Cardiac septum (tissue), 1 donor: ENCODE data around the gene NTPCR. TPM values are rescaled to one million over a fixed set of nuclear protein-coding genes. Genes with fewer than 3 reads are reported as not detected.

Experiments used
- DNase-seq: peaks from one replicate; pipeline ENCODE4 v3.0.0-alpha.2; 2020; ENCODE audit warnings: low spot score
- intact Hi-C: fragments of 100-400 bp; cut with DNase I; formaldehyde crosslinking; loops from one replicate; pipeline ENCODE4 v1.14.0; 2022
- total RNA-seq: library from RNA; stranded (reverse); fragmentation: NEBNext Ultra II Directional; extraction: Animal tissue kit (Norgen Biotek cat#: 25700); gene quantifications from one replicate; pipeline ENCODE4 v1.2.1, GENCODE V29; 2021
- donor health status: DM: no; HTN: no; CAD: no.

NTPCR gene
- total RNA-seq, 1 donor from 2014 or later, result 47.1 TPM

GRCh38 chr1:233031521-233031920 lies 81.1 kb downstream of the NTPCR start:
- DNase-seq, result no peak
- intact Hi-C loops, result no loop called here

- no peak for DNase-seq
- intact Hi-C loops, result no loop called here
Measured at GRCh38 chr1:233032916-233033315, 82.5 kb downstream of the NTPCR start.

GRCh38 chr1:233033361-233033760 lies 83.0 kb downstream of the NTPCR start:
- intact Hi-C loops, result no loop called here
- DNase-seq, result no peak

Other genes with a start within 250 kb of the NTPCR start
- 2.3 TPM for gene MAP10, start 145.2 kb upstream of the NTPCR start, total RNA-seq